ENCODE data around the gene SORL1.
A peak's percentile ranks its signal among the peaks of the same experiment; 100 is the strongest.

DNA sequence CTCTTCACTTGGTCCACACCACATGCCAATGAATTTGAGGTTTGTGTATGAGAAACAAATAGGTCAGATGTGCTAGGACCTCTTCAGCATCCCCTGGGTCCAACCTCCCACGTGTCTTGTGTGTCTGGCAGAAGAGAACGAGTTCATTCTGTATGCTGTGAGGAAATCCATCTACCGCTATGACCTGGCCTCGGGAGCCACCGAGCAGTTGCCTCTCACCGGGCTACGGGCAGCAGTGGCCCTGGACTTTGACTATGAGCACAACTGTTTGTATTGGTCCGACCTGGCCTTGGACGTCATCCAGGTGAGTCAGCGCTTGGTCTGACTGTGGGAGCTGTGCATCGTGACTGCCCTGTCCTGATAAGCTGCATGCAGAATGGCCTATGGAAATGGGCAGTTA is 101.7 kb downstream of the SORL1 start:
- TF ChIP-seq, protein P1, sequence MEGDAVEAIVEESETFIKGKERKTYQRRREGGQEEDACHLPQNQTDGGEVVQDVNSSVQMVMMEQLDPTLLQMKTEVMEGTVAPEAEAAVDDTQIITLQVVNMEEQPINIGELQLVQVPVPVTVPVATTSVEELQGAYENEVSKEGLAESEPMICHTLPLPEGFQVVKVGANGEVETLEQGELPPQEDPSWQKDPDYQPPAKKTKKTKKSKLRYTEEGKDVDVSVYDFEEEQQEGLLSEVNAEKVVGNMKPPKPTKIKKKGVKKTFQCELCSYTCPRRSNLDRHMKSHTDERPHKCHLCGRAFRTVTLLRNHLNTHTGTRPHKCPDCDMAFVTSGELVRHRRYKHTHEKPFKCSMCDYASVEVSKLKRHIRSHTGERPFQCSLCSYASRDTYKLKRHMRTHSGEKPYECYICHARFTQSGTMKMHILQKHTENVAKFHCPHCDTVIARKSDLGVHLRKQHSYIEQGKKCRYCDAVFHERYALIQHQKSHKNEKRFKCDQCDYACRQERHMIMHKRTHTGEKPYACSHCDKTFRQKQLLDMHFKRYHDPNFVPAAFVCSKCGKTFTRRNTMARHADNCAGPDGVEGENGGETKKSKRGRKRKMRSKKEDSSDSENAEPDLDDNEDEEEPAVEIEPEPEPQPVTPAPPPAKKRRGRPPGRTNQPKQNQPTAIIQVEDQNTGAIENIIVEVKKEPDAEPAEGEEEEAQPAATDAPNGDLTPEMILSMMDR (CRISPR knock-in tag; IDR thresholded peaks at IDR 0.05), result 0 out of 2 replicates have a peak, but pooled peaks have one; percentile 11
- TF ChIP-seq, protein P2, sequence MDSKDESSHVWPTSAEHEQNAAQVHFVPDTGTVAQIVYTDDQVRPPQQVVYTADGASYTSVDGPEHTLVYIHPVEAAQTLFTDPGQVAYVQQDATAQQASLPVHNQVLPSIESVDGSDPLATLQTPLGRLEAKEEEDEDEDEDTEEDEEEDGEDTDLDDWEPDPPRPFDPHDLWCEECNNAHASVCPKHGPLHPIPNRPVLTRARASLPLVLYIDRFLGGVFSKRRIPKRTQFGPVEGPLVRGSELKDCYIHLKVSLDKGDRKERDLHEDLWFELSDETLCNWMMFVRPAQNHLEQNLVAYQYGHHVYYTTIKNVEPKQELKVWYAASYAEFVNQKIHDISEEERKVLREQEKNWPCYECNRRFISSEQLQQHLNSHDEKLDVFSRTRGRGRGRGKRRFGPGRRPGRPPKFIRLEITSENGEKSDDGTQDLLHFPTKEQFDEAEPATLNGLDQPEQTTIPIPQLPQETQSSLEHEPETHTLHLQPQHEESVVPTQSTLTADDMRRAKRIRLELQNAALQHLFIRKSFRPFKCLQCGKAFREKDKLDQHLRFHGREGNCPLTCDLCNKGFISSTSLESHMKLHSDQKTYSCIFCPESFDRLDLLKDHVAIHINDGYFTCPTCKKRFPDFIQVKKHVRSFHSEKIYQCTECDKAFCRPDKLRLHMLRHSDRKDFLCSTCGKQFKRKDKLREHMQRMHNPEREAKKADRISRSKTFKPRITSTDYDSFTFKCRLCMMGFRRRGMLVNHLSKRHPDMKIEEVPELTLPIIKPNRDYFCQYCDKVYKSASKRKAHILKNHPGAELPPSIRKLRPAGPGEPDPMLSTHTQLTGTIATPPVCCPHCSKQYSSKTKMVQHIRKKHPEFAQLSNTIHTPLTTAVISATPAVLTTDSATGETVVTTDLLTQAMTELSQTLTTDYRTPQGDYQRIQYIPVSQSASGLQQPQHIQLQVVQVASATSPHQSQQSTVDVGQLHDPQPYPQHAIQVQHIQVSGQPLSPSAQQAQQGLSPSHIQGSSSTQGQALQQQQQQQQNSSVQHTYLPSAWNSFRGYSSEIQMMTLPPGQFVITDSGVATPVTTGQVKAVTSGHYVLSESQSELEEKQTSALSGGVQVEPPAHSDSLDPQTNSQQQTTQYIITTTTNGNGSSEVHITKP (CRISPR knock-in tag; IDR thresholded peaks at IDR 0.05; ENCODE audit: low read depth), result 0 out of 2 replicates have a peak, but pooled peaks have one; percentile 17
- TF ChIP-seq, protein P3, sequence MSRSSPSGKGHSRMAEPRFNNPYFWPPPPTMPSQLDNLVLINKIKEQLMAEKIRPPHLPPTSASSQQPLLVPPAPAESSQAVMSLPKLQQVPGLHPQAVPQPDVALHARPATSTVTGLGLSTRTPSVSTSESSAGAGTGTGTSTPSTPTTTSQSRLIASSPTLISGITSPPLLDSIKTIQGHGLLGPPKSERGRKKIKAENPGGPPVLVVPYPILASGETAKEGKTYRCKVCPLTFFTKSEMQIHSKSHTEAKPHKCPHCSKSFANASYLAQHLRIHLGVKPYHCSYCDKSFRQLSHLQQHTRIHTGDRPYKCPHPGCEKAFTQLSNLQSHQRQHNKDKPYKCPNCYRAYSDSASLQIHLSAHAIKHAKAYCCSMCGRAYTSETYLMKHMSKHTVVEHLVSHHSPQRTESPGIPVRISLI (CRISPR knock-in tag; IDR thresholded peaks at IDR 0.05; ENCODE audit: borderline replicate concordance), result peak; percentile 21; the same call in 1 of the 2 replicates
- TF ChIP-seq, protein P4, sequence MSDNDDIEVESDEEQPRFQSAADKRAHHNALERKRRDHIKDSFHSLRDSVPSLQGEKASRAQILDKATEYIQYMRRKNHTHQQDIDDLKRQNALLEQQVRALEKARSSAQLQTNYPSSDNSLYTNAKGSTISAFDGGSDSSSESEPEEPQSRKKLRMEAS (IDR thresholded peaks at IDR 0.05), result peak; percentile 70; the same call in 1 of the 2 replicates
- TF ChIP-seq CEBPB (IDR thresholded peaks at IDR 0.05; ENCODE audit: borderline replicate concordance, low read depth, low read length), result peak; percentile 53
- TF ChIP-seq, protein P5, sequence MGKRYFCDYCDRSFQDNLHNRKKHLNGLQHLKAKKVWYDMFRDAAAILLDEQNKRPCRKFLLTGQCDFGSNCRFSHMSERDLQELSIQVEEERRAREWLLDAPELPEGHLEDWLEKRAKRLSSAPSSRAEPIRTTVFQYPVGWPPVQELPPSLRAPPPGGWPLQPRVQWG (CRISPR knock-in tag; IDR thresholded peaks at IDR 0.05; ENCODE audit: borderline replicate concordance, low read depth), result no peak
- TF ChIP-seq, protein P6, sequence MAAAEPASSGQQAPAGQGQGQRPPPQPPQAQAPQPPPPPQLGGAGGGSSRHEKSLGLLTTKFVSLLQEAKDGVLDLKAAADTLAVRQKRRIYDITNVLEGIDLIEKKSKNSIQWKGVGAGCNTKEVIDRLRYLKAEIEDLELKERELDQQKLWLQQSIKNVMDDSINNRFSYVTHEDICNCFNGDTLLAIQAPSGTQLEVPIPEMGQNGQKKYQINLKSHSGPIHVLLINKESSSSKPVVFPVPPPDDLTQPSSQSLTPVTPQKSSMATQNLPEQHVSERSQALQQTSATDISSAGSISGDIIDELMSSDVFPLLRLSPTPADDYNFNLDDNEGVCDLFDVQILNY (CRISPR knock-in tag; conservative IDR thresholded peaks at IDR 0.05), result no peak
- TF ChIP-seq, protein P7, sequence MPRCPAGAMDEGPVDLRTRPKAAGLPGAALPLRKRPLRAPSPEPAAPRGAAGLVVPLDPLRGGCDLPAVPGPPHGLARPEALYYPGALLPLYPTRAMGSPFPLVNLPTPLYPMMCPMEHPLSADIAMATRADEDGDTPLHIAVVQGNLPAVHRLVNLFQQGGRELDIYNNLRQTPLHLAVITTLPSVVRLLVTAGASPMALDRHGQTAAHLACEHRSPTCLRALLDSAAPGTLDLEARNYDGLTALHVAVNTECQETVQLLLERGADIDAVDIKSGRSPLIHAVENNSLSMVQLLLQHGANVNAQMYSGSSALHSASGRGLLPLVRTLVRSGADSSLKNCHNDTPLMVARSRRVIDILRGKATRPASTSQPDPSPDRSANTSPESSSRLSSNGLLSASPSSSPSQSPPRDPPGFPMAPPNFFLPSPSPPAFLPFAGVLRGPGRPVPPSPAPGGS (CRISPR knock-in tag; IDR thresholded peaks at IDR 0.05), result 0 out of 2 replicates have a peak, but pooled peaks have one; percentile 30
- TF ChIP-seq TBX3 (IDR thresholded peaks at IDR 0.05; ENCODE audit: borderline replicate concordance), result no peak; the same call in 1 of the 2 replicates

Measured in HepG2 (cell line).